Calu3 (cell line): Measurements from ENCODE around the gene LDLRAD4. TPM values are rescaled to one million over a fixed set of nuclear protein-coding genes. Genes with fewer than 3 reads are reported as not detected.

Source experiments
- BruUV-seq: library from RNA; stranded (reverse); fragments of 400-500 nt; replicated peaks from 2 replicates; lab custom pipeline; 2021; lab: Mats Ljungman, UMichigan
- CTCF ChIA-PET: fragments of 300-600 bp; sonication (Branson Sonifier 250); formaldehyde crosslinking; loops from one replicate; lab custom pipeline; 2022; ENCODE audit warnings: antibody characterized with exemption; lab: Charles Lee
- DNase-seq: peaks from one replicate; pipeline ENCODE4 v3.0.0; 2022
- H3K27ac Mint-ChIP-seq: one replicate; pipeline ENCODE4 v1.8.0; 2022; ENCODE audit warnings: mixed read lengths; ENCODE audit not compliant: unreplicated experiment
- H3K27me3 Mint-ChIP-seq: one replicate; pipeline ENCODE4 v1.8.0; 2022; ENCODE audit warnings: mixed read lengths; ENCODE audit not compliant: unreplicated experiment
- H3K36me3 Mint-ChIP-seq: one replicate; pipeline ENCODE4 v1.8.0; 2022; ENCODE audit warnings: mild to moderate bottlenecking, moderate library complexity, mixed read lengths; ENCODE audit not compliant: insufficient read depth, unreplicated experiment
- H3K4me1 Mint-ChIP-seq: one replicate; pipeline ENCODE4 v1.8.0; 2022; ENCODE audit warnings: mild to moderate bottlenecking, low read depth, mixed read lengths; ENCODE audit not compliant: unreplicated experiment
- H3K4me3 Mint-ChIP-seq: one replicate; pipeline ENCODE4 v1.8.0; 2022; ENCODE audit warnings: mild to moderate bottlenecking, low read depth, moderate library complexity, mixed read lengths; ENCODE audit not compliant: unreplicated experiment
- H3K9me3 Mint-ChIP-seq: one replicate; pipeline ENCODE4 v1.8.0; 2022; ENCODE audit warnings: low read depth, mixed read lengths; ENCODE audit not compliant: unreplicated experiment
- CTCF ChIP-seq: fragments of 200-600 bp; IDR thresholded peaks from one replicate; pipeline ENCODE4 v1.8.0; 2022; ENCODE audit warnings: antibody characterized with exemption; ENCODE audit not compliant: unreplicated experiment
- intact Hi-C: fragments of 100-400 bp; cut with micrococcal nuclease; formaldehyde crosslinking; loops from one replicate; pipeline ENCODE4 v1.10.0; 2022; ENCODE audit not compliant: unreplicated experiment
- microRNA-seq: library from miRNA; unstranded; fragments of <30 nt; microRNA quantifications from one replicate; pipeline ENCODE4 v1.2.0, GENCODE V29; 2022
- total RNA-seq: library from RNA; stranded (reverse); gene quantifications from 2 replicates; pipeline ENCODE4 v1.2.3, GENCODE V29; 2022

The LDLRAD4 gene
- total RNA-seq, 1 experiment from 2014 or later, result 0.50 TPM

- intact Hi-C loops, result no loop called here
- no peak for TF ChIP-seq CTCF
- H3K27me3 Mint-ChIP-seq, result no peaks in the 10 kb centered on the region
- no peak overlapping the region for H3K4me3 Mint-ChIP-seq
- H3K9me3 Mint-ChIP-seq, result peaks cover 15% of the 10 kb centered on the region
- no TSS peak for BruUV-seq
- CTCF ChIA-PET, result no interaction called here
- no peak for DNase-seq
- H3K4me1 Mint-ChIP-seq, result no peaks in the 10 kb centered on the region
- H3K27ac Mint-ChIP-seq, result no peak overlapping the region
- no peaks in the 10 kb centered on the region for H3K36me3 Mint-ChIP-seq
Observed at GRCh38 chr18:13696961-13697360, 478.4 kb downstream of the LDLRAD4 start.

GRCh38 chr18:13700153-13700552, 481.6 kb downstream of the LDLRAD4 start:
- CTCF ChIA-PET, result no interaction called here
- Mint-ChIP-seq H3K4me1 (no peaks in the 10 kb centered on the region), H3K9me3 (peaks cover 15% of the 10 kb centered on the region), H3K27me3 (no peaks in the 10 kb centered on the region), H3K36me3 (no peaks in the 10 kb centered on the region), H3K4me3 (no peak overlapping the region), H3K27ac (no peak overlapping the region)
- BruUV-seq, result no TSS peak
- intact Hi-C loops, result no loop called here
- DNase-seq, result no peak
- no peak for TF ChIP-seq CTCF

Small RNAs within 50 kb of the gene (microRNA-seq; reads per million reads assigned to microRNA genes)
- gene MIR4526, result not detected
- gene MIR5190, result not detected

Other genes with a start within 250 kb of the LDLRAD4 start
- 39.2 and 41.3 TPM in 2 replicates for gene CEP192, start 227.4 kb upstream of the LDLRAD4 start, total RNA-seq